ENCODE data around the gene MRPS5. TPM values are rescaled to one million over a fixed set of nuclear protein-coding genes. Genes with fewer than 3 reads are reported as not detected.

The MRPS5 gene
- total RNA-seq, 1 experiment from 2014 or later, result 107 TPM

- Histone ChIP-seq H3K4me2 (ENCODE audit: low read length) (peak overlapping the region; percentile 8), H3K36me3 (ENCODE audit: low read depth, low read length) (no peaks in the 10 kb centered on the region), H3K4me3 (ENCODE audit: low read length) (no peak overlapping the region), H3K9me2 (replicated peaks; ENCODE audit: low read length) (no peaks in the 10 kb centered on the region), H3K27ac (ENCODE audit: low read length) (peak overlapping the region; percentile 51), H2AFZ (ENCODE audit: low read length) (no peak overlapping the region), H3K27me3 (ENCODE audit: low read length) (no peaks in the 10 kb centered on the region), H3K4me1 (ENCODE audit: insufficient read depth, low read length) (peaks cover 43% of the 10 kb centered on the region), H3K9ac (ENCODE audit: low read length) (no peak overlapping the region), H3F3A (ENCODE audit: low read length, unreplicated experiment) (no peaks in the 10 kb centered on the region), H3K79me2 (ENCODE audit: low read length) (no peaks in the 10 kb centered on the region), H4K20me1 (ENCODE audit: low read length) (no peaks in the 10 kb centered on the region), H3K9me3 (ENCODE audit: low read length) (no peaks in the 10 kb centered on the region)
- POLR2A ChIA-PET (ENCODE audit: unreplicated experiment), result interaction anchor here (0.5 kb wide), 1 partner anchor 66 kb away, joined by 6 read pairs; no protein-coding TSS in a partner anchor
- TF ChIP-seq EZH2 (IDR thresholded peaks at IDR 0.05; ENCODE audit: low read length, unreplicated experiment) (no peak), EZH2phosphoT487 (IDR thresholded peaks at IDR 0.05; ENCODE audit: borderline replicate concordance, low read length) (no peak), CTCF (conservative IDR thresholded peaks at IDR 0.05; ENCODE audit: low read depth, low read length) (no peak)
- ATAC-seq (peak; percentile 56), DNase-seq (peak; percentile 95)
- no TSS peak for BruUV-seq (replicated peaks)
- intact Hi-C loops (cut with micrococcal nuclease), result no loop called here
- CTCF ChIA-PET, result no interaction called here
These were observed 69.3 kb downstream of the MRPS5 start for GRCh38 chr2:95052307-95052706.

- no peak overlapping the region for H2AFZ ChIP-seq (ENCODE audit: low read length)
- BruUV-seq (replicated peaks), result no TSS peak
- POLR2A ChIA-PET (ENCODE audit: unreplicated experiment), result no interaction called here
These were observed 70.0 kb downstream of the MRPS5 start for GRCh38 chr2:95051626-95052025.

More at GRCh38 chr2:95051626-95052025, 70.0 kb downstream of the MRPS5 start:
- Histone ChIP-seq H3K9me3 (ENCODE audit: low read length) (no peaks in the 10 kb centered on the region), H3K4me1 (ENCODE audit: insufficient read depth, low read length) (peaks cover 36% of the 10 kb centered on the region), H3F3A (ENCODE audit: low read length, unreplicated experiment) (no peaks in the 10 kb centered on the region), H4K20me1 (ENCODE audit: low read length) (no peaks in the 10 kb centered on the region), H3K36me3 (ENCODE audit: low read depth, low read length) (no peaks in the 10 kb centered on the region), H3K4me2 (ENCODE audit: low read length) (peak overlapping the region; percentile 8), H3K27ac (ENCODE audit: low read length) (peak overlapping the region; percentile 51), H3K79me2 (ENCODE audit: low read length) (no peaks in the 10 kb centered on the region), H3K27me3 (ENCODE audit: low read length) (no peaks in the 10 kb centered on the region), H3K4me3 (ENCODE audit: low read length) (no peak overlapping the region), H3K9ac (ENCODE audit: low read length) (no peak overlapping the region), H3K9me2 (replicated peaks; ENCODE audit: low read length) (no peaks in the 10 kb centered on the region)
- ATAC-seq (no peak), DNase-seq (no peak)
- TF ChIP-seq EZH2phosphoT487 (IDR thresholded peaks at IDR 0.05; ENCODE audit: borderline replicate concordance, low read length) (no peak), EZH2 (IDR thresholded peaks at IDR 0.05; ENCODE audit: low read length, unreplicated experiment) (no peak), CTCF (conservative IDR thresholded peaks at IDR 0.05; ENCODE audit: low read depth, low read length) (no peak)
- intact Hi-C loops (cut with micrococcal nuclease), result no loop called here
- CTCF ChIA-PET, result no interaction called here
